ENCODE results near the gene NOM1.
"Not testable (repeated sequence)": the region's sequence is repeated elsewhere in the genome, so short reads cannot be mapped to it uniquely, and the experiment has no call there.

NOM1 gene, protein sequence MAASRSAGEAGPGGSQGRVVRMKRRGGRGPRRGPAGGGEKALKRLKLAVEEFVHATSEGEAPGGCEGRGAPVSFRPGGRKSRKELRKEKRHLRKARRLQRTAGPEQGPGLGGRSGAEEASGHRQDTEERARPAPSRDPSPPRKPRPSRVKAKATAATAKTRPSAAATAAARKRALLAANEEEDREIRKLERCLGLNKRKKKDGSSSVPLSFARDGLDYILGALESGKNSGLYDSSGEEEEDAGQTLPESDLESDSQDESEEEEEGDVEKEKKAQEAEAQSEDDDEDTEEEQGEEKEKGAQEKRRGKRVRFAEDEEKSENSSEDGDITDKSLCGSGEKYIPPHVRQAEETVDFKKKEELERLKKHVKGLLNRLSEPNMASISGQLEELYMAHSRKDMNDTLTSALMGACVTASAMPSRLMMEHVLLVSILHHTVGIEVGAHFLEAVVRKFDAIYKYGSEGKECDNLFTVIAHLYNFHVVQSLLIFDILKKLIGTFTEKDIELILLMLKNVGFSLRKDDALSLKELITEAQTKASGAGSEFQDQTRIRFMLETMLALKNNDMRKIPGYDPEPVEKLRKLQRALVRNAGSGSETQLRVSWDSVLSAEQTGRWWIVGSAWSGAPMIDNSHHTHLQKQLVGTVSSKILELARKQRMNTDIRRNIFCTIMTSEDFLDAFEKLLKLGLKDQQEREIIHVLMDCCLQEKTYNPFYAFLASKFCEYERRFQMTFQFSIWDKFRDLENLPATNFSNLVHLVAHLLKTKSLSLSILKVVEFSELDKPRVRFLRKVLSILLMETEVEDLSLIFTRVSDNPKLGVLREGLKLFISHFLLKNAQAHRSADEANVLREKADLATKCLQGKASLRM

DNA sequence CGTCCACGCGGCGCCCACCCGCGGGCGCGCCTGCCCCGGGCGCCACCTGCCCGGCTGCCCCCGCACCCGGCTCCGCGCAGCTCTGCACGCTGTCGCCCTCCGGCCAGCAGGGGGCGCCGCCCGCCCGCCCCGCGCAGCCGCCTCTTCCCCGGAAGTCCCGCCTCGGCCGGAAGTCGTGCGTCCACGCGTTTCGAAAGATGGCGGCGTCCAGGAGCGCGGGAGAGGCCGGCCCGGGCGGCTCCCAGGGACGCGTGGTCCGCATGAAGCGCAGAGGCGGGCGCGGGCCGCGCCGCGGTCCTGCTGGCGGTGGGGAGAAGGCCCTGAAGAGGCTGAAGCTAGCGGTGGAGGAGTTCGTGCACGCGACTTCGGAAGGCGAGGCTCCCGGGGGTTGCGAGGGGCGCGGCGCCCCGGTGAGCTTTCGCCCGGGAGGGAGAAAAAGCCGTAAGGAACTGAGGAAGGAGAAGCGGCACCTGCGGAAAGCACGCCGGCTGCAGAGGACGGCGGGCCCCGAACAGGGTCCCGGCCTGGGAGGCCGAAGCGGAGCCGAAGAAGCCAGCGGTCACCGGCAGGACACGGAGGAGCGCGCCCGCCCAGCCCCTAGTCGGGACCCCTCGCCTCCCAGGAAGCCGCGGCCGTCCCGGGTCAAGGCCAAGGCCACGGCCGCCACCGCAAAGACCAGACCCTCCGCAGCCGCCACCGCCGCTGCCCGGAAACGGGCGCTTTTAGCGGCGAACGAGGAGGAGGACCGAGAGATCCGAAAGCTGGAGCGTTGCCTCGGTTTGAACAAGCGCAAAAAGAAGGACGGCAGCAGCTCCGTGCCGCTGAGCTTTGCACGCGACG lies at the start of gene NOM1:
Gene NOM1, plus strand, starts transcription at position 172 of the 840 bp plus-strand sequence. Its CDS starts 26 bp downstream, at position 198.
- DNase-seq, result peak; percentile 49

DNA sequence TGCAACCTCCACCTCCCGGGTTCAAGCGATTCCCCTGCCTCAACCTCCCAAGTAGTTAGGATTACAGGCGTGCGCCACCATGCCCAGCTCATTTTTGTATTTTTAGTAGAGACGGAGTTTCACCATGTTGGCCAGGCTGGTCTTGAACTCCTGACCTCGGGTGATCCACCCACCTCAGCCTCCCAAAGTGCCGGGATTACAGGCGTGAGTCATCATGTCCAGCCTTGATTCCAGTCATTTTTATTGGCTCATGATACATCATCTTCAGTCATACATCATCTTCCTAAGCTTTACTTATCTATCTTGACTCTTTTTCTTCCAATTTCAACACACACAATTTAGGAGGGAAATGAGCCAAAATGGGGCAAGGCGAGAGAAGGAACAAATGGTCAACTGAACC lies 49.4 kb upstream of the NOM1 start:
- not testable (repeated sequence) for DNase-seq

DNA sequence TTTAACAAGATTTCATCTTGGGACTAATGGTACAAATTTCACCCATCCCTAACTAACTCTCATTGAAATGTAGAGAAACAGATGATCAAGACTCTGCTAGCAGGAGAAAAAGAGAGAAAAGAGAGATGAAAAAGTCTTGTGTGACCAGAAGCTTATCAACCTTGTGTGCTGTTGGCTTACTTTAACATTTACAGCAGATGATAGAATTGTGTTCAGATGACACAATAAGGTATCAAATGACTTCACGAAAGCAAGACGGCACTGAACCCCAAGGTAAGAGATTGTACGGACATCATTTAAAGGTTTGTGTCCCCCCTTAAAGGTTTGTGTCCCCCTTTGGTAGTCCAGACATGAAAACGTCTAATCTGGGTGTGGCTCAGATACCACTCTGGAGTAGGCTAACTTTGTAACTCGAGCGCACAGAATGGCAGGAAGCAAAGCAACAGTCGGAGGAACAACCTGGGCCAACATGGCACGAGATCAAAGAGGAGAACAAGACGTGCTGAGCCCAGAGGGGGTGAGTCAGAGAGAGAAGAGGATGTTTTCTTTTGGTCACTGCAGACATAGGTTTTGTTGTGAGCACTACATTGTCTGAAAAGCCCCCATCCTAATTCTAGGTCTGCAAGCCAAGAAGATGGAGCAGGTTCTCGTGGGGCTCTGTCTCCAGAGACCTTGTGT lies 46.1 kb upstream of the NOM1 start:
- no peak for DNase-seq

DNA sequence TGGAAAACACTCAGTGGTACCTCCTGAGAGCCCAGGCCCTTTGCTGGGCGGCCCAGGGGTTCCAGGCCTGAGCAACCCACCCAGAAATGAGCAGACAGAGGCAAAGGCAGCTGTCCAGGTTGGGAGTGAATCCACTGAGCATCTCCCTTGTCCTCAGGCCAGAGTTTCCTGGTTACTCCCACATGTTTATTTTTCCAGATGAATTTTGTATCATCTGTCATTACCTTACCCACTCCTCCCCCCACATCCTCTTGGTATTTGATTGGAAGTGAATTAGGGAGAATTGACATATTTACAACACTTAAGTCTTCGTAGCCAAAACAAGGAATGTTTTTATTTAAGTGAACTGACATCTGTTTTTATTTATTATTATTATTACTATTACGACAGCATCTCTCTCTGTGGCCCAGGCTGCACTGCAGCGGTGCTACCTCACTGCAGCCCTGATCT lies 43.3 kb upstream of the NOM1 start:
- no peak for DNase-seq

DNA sequence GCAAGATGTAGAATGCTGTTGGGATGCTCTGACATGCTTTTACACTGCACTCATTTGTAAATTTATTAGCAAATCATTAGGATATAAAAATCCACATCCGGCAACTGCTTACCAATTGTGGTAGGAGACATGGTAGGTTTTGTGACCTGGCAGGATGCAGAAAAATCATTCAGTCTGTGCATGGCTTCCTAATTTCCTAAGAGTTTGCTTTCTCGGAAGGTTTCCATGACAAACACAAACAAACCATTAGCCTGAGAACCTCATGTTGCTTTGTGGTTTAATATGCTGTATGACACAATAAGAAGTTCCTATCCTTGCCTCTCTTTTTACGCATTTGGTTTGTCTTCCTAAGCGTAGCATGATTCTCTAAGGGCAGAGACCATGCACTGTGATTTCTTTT lies 41.9 kb upstream of the NOM1 start:
- DNase-seq, result no peak

DNA sequence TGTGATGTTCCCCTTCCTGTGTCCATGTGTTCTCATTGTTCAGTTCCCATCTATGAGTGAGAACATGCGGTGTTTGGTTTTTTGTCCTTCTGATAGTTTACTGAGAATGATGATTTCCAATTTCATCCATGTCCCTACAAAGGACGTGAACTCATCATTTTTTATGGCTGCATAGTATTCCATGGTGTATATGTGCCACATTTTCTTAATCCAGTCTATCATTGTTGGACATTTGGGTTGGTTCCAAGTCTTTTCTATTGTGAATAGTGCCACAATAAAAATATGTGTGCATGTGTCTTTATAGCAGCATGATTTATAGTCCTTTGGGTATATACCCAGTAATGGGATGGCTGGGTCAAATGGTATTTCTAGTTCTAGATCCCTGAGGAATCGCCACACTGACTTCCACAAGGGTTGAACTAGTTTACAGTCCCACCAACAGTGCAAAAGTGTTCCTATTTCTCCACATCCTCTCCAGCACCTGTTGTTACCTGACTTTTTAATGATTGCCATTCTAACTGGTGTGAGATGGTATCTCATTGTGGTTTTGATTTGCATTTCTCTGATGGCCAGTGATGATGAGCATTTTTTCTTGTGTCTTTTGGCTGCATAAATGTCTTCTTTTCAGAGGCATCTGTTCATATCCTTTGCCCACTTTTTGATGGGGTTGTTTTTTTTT lies 39.8 kb upstream of the NOM1 start:
- DNase-seq, result not testable (repeated sequence)

DNA sequence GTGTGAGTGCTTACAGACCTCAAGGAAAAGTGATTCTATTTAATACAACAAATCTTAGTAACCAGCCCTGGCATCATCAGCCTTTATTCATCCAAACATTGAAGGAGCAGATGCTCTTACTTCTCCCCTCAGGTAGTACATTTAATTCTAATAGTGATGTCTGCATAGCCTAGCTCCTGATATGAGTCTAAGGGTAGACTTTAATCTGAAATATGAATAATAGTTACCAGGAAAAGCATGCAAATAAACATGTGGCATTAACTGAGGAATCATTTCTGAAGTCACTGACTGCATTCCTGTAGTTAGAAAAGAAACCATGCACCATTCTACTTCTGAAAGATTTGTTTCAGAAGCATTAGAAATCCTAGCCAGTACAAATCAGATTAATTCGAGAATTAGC lies 30.9 kb upstream of the NOM1 start:
- no peak for DNase-seq

DNA sequence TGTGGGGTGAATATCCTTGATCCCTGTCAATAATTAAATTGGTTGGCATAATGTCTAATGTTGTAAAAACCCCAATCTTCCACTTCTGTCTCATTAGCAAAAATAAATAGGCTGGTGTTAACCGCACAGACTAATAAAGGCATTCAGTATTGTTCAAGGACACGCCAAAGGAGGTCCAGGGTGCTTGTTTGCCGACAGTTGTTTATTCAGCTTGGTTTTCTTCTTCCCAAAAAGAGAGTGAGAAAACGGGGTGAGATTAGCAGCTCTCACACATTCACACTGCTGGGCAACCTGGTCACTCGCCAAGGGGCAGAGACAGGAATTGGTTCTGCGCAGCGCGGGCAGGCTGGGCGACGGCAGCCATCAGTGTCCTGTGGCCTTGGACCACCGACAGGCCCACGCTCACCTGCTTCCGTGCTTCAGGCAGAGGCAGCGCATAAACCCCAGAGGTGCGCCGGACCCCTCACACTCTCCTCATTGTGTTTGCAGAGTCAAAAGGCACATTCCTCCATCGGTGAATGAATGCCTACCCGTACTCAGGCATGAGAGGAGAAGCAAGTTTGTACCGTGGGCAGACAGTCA lies 30.3 kb upstream of the NOM1 start:
- DNase-seq, result no peak

DNA sequence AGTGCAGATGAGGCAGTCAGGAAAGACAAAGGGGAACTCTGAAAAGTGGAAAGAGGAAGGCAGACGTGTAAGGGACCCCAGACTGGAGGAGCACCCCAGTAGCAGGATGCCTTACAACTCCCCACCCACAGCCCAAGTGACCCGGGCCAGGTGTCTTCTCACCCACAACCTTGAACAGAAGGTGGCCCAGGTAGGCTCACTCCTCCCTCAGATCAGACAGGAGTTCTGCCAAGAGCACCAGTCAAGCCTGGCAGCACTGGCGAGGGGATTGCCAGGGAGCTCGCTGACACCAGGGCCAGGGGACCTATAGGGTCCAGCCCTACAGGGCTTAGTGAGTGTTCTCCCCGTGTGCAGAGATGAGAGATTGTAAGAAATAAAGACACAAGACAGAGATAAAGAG lies 29.4 kb upstream of the NOM1 start:
- no peak for DNase-seq

DNA sequence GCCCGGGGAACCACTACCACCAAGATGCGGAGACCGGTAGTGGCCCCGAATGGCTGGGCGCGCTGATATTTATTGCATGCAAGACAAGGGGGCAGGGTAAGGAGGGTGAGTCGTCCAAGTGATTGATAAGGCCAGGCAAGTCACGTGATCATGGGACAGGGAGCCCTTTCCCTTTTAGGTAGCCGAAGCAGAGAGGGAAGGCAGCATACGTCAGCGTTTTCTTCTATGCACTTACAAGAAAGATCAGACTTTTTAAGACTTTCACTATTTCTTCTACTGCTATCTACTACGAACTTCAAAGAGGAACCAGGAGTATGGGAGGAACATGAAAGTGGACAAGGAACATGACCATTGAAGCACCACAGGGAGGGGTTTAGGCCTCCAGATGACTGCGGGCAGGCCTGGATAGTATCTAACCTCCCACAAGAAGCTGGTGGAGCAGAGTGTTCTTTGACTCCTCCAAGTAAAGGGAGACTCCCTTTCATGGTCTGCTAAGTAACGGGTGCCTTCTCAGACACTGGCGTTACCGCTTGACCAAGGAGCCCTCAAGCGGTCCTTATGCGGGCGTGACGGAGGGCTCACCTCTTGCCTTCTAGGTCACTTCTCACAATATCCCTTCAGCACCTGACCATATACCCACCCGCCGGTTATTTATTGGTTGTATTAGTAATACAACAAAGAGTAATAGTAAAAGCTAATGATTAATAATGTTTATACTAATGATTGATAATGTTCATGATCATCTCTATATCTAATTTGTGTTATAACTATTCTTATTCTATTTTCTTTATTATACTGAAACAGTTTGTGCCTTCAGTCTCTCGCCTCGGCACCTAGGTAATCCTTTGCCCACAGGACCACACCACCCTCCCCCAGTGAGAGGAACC lies 28.8 kb upstream of the NOM1 start:
- DNase-seq, result not testable (repeated sequence)

DNA sequence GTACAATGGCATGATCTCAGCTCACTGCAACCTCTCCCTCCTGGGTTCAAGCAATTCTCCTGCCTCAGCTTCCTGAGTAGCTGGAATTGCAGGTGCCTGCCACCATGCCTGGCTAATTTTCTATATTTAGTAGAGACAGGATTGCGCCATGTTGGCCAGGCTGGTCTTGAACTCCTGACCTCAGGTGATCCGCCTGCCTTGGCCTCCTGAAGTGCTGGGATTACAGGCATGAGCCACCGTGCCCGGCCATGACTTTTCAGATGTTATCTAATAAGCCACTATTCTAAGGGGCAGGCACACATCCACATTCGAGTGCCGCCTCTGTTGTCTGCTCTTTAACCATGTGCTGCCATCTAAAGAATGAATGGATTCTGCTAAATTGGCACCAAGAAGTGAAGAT lies 27.2 kb upstream of the NOM1 start:
- not testable (repeated sequence) for DNase-seq

DNA sequence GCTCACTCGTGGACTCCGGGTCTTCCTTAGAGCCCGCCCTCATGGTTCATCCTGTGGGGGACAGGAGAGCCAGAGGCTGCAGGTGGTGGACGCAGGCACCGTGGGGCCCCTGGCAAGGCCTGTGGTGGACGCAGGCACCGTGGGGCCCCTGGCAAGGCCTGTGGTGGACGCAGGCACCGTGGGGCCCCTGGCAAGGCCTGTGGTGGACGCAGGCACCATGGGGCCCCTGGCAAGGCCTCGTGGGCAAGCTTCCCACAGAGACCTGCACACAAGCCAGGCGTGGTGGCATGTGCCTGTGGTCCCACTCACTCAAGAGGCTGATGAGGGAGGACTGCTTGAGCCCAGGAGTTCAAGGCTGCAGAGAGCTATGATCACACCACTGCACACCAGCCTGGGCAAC lies 23.7 kb upstream of the NOM1 start:
- not testable (repeated sequence) for DNase-seq

DNA sequence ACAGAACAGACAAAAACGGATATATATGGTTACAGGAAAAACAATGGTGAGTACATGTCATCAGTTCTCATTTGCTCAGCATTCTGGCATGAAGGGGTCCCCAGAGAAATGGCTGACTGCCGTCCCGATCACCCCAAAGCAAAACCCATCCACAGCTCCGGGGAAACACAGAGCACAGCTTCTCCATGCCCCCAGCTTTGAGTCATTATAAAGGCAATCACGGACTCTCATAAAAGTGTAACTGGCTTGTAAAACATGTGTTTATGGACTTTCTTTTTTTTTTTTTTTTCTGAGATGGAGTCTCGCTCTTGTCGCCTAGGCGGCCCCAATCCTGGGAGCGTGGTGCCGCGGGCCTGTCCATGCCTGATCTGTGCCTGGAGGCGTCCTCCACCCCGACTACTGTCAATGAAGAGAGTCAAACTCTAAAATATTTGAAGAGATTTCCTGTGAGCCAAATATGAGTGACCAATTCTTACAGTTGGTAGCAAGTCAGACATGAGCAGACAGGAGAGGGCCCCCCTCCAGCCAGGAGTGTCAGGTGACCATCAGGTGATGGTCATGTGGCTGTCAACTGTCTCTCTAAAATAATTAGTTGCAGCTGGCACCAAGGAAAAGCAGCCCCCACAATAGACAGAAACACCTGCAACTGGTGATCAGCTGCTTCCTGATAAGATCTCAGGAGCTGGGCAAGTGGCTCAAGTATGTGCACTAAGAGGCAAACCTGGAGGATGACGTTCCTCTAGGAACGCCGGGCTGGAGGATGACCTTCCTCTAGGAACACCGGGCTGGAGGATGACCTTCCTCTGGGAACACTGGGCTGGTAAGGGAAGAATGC lies 21.7 kb upstream of the NOM1 start:
- DNase-seq, result no peak

DNA sequence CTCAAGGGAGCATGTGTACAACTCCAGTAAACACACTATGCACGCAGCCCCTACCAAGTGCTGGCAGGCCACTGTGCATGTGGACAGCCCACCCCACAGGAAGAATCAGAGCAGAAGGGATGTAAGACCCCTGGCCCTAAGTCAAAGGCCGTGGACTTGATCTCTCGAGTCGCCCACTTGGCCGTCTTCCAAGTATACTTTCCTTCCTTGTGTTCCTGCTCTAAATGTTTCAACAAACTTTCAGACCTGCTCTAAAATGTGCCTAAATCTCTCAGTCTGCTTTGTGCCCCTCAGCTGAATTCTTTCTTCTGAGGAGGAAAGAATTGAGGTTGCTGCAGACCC lies 21.1 kb upstream of the NOM1 start:
- no peak for DNase-seq

DNA sequence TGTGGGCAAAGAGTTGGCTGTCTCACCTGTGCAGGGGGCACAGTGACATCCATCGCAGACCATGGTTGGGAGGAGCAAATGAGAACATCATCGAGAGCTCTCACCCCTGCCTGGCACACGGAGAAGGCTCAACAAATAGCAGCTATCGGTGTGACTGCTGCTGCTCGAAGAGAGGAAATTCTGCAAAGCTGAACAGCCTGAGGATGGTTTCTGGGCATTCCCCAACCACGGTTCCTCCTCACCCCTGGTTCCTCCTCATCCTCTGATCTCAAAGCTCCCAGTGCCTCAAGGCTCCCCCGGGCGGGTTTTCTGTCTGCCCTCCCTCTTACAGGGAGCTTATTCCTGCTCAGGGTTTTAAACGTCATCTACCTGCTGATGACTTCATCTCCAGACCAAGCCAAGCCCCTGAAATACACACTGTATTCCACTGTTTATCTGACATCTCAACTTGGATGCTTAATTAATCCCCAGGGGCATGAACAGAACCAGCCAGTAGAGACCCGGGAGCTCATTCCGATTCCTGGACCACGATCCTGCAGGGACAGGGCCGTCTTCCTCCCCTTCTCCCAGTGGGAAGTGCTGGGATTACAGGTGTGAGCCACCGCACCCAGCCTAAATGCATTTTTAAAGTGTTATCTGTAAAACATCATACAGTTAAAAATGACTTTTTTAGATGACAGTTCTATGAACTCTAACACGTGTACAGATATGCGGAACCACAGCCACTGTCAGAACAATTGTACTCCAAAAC lies 19.5 kb upstream of the NOM1 start:
- no peak for DNase-seq

DNA sequence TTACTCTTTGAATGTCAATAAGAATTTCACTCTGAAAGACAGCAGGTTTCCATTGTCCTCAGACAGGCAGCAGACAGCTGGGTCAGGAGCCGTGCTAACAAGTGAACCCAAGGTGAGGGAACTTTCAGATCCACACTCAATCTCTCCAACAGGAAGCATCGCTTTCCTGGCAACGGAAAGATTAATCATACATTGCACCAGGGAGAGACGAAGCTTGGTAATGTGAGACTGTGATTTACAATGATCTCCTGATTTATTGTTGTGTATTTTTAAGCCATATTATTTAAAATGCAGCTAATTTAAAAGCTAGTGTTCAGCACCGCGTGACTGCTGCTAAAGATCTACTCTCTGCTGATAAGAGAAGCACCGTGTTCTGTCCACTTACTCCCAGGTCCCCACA lies 17.5 kb upstream of the NOM1 start:
- no peak for DNase-seq

DNA sequence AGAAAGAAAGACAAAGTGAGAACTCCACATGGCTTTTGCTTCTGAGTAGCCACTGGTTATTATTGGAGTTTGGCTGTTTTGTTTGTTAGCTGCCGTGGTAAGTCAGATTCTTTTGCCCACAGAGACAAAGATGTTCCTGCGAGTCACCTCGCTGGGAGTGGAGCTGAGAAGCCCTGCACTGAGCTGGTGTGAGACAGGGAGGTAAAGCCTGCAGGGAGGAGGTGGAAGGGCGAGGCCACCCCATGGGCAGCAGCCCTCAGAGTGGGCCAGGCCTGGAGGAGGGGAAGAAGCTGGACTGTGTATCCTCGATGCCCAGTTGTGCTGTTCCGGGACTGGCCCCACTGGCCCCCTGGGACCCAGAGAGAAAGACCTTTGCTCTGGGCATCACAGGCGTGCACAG lies 14.3 kb upstream of the NOM1 start:
- no peak for DNase-seq

DNA sequence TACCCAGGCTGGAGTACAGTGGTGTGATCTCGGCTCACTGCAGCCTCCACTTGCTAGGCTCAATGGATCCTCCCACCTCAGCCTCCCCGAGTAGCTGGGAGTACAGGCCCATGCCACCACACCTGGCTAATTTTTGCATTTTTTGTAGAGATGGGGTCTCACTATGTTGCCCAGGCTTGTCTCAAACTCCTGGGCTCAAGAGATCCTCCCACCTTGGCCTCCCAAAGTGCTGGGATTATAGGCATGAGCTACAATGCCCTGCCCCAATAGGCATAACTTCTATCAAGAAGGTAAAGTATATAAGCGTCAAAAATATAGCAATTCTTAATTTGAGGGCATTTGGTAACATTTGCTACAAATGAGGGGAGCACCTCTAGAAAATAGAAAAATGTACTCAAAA lies 12.7 kb upstream of the NOM1 start:
- DNase-seq, result not testable (repeated sequence)
